Ishikawa (cell line): ENCODE data around the gene GRB10.

Experiments used
- CEBPB ChIP-seq: IDR thresholded peaks from 2 replicates; pipeline ENCODE4 v1.6.1; 2012
- CREB1 ChIP-seq: IDR thresholded peaks from 2 replicates; pipeline ENCODE4 v1.6.1; 2012; ENCODE audit warnings: low read depth
- EGR1 ChIP-seq: IDR thresholded peaks from 2 replicates; pipeline ENCODE4 v1.6.1; 2012
- EP300 ChIP-seq: IDR thresholded peaks from 2 replicates; pipeline ENCODE4 v1.6.1; 2012; ENCODE audit warnings: borderline replicate concordance
- MAX ChIP-seq: IDR thresholded peaks from 2 replicates; pipeline ENCODE4 v1.6.1; 2012
- NFIC ChIP-seq: IDR thresholded peaks from 2 replicates; pipeline ENCODE4 v1.6.1; 2012
- RAD21 ChIP-seq: IDR thresholded peaks from 2 replicates; pipeline ENCODE4 v1.6.1; 2012; ENCODE audit warnings: low read depth
- TAF1 ChIP-seq: IDR thresholded peaks from 2 replicates; pipeline ENCODE4 v1.6.1; 2012; ENCODE audit warnings: low read depth, mild to moderate bottlenecking
- TEAD4 ChIP-seq: IDR thresholded peaks from 2 replicates; pipeline ENCODE4 v1.6.1; 2012
- YY1 ChIP-seq: IDR thresholded peaks from 2 replicates; pipeline ENCODE4 v1.6.1; 2012; ENCODE audit warnings: low read depth
- TF ChIP-seq, protein P1 (sequence below): IDR thresholded peaks from 2 replicates; pipeline ENCODE4 v1.6.1; 2012; ENCODE audit warnings: low read depth, mild to moderate bottlenecking
- TF ChIP-seq, protein P2 (sequence below): IDR thresholded peaks from 2 replicates; pipeline ENCODE4 v1.6.1; 2012

DNA sequence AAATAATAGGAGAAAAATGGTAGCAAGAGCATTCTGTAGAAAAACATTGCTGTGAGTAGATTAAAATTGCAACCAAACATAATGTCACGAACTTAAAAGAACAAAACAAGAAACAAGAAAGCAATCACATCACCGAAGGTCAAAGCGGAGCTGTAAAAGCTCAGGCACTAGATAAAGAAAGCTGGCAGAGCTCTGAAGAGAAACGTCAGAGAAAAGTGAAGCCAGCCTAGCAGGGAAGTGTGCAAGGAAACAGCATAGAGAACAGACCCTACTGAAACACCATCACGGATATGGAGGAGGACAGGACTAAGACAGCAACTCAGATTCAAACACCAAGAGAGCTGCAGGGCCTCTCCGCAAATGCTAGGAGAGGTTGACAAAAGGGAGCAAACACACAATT lies 195.0 kb downstream of the GRB10 start:
- TF ChIP-seq, protein P1, sequence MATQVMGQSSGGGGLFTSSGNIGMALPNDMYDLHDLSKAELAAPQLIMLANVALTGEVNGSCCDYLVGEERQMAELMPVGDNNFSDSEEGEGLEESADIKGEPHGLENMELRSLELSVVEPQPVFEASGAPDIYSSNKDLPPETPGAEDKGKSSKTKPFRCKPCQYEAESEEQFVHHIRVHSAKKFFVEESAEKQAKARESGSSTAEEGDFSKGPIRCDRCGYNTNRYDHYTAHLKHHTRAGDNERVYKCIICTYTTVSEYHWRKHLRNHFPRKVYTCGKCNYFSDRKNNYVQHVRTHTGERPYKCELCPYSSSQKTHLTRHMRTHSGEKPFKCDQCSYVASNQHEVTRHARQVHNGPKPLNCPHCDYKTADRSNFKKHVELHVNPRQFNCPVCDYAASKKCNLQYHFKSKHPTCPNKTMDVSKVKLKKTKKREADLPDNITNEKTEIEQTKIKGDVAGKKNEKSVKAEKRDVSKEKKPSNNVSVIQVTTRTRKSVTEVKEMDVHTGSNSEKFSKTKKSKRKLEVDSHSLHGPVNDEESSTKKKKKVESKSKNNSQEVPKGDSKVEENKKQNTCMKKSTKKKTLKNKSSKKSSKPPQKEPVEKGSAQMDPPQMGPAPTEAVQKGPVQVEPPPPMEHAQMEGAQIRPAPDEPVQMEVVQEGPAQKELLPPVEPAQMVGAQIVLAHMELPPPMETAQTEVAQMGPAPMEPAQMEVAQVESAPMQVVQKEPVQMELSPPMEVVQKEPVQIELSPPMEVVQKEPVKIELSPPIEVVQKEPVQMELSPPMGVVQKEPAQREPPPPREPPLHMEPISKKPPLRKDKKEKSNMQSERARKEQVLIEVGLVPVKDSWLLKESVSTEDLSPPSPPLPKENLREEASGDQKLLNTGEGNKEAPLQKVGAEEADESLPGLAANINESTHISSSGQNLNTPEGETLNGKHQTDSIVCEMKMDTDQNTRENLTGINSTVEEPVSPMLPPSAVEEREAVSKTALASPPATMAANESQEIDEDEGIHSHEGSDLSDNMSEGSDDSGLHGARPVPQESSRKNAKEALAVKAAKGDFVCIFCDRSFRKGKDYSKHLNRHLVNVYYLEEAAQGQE, result no peak
- no peak for TF ChIP-seq TAF1
- TF ChIP-seq RAD21, result no peak
- no peak for TF ChIP-seq EGR1
- no peak for TF ChIP-seq EP300
- TF ChIP-seq NFIC, result no peak
- no peak for TF ChIP-seq TEAD4
- TF ChIP-seq CEBPB, result no peak
- TF ChIP-seq, protein P2, sequence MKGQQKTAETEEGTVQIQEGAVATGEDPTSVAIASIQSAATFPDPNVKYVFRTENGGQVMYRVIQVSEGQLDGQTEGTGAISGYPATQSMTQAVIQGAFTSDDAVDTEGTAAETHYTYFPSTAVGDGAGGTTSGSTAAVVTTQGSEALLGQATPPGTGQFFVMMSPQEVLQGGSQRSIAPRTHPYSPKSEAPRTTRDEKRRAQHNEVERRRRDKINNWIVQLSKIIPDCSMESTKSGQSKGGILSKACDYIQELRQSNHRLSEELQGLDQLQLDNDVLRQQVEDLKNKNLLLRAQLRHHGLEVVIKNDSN, result no peak
- no peak for TF ChIP-seq MAX
- no peak for TF ChIP-seq YY1
- TF ChIP-seq CREB1, result no peak
